Endothelial cell of umbilical vein (primary cell): ENCODE data around the gene DMRTC2.

Experiments
- EZH2 ChIP-seq: IDR thresholded peaks from 2 replicates; pipeline ENCODE4 v1.6.1; 2012; ENCODE audit warnings: borderline replicate concordance, low read depth, mild to moderate bottlenecking, moderate library complexity, low read length, inconsistent platforms; ENCODE audit not compliant: severe bottlenecking
- GATA2 ChIP-seq: IDR thresholded peaks from 2 replicates; pipeline ENCODE4 v1.7.0; 2011; ENCODE audit warnings: low read depth, mild to moderate bottlenecking, moderate library complexity, mixed read lengths, low read length; ENCODE audit not compliant: insufficient read length, insufficient read depth
- JUN ChIP-seq: IDR thresholded peaks from 2 replicates; pipeline ENCODE4 v1.6.1; 2011; ENCODE audit warnings: borderline replicate concordance, low read depth; ENCODE audit not compliant: insufficient read length, insufficient read depth
- POLR2A ChIP-seq: IDR thresholded peaks from 2 replicates; pipeline ENCODE4 v1.6.1; 2012; ENCODE audit warnings: low read depth, mild to moderate bottlenecking, control low read depth, low read length
- POLR2AphosphoS5 ChIP-seq: IDR thresholded peaks from 2 replicates; pipeline ENCODE4 v1.6.1; 2012; ENCODE audit warnings: low read depth, mild to moderate bottlenecking, control low read depth, low read length, moderate library complexity; ENCODE audit not compliant: insufficient read depth
- TF ChIP-seq, protein P1 (sequence below), 2 donors: IDR thresholded peaks; 1 replicate in 1 of 2; 2 replicates in 1 of 2; pipeline ENCODE4 v1.5.1; 2011; ENCODE audit warnings: low read length in 2 of 2, mild to moderate bottlenecking in 2 of 2, moderate library complexity in 2 of 2, control low read depth in 1 of 2, inconsistent platforms in 1 of 2, low read depth in 1 of 2; ENCODE audit not compliant: insufficient read depth in 1 of 2; ENCODE audit errors: extremely low read depth in 1 of 2

DNA sequence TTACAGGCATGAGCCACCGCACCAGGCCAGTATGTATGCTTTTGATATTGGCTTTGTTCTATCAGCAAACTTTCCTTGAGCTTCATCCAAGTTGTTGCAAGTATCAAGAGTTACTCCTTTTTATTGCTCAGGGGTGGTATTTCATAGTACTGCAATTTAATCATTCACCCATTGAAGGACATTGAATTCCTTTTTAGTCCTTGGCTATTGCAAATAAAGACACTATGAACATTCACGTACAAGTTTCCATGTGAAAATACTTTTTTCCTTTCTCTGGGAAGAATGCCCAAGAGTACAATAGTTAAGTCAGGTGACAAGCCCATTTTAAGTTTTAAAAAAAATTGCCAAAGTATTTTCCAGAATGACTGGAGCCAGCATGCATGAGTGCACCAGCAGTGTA, 28.1 kb upstream of the DMRTC2 start:
- TF ChIP-seq, protein P1, sequence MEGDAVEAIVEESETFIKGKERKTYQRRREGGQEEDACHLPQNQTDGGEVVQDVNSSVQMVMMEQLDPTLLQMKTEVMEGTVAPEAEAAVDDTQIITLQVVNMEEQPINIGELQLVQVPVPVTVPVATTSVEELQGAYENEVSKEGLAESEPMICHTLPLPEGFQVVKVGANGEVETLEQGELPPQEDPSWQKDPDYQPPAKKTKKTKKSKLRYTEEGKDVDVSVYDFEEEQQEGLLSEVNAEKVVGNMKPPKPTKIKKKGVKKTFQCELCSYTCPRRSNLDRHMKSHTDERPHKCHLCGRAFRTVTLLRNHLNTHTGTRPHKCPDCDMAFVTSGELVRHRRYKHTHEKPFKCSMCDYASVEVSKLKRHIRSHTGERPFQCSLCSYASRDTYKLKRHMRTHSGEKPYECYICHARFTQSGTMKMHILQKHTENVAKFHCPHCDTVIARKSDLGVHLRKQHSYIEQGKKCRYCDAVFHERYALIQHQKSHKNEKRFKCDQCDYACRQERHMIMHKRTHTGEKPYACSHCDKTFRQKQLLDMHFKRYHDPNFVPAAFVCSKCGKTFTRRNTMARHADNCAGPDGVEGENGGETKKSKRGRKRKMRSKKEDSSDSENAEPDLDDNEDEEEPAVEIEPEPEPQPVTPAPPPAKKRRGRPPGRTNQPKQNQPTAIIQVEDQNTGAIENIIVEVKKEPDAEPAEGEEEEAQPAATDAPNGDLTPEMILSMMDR (IDR thresholded peaks at IDR 0.05; ENCODE audit: extremely low read depth in 1 of 2, insufficient read depth in 1 of 2, low read depth in 1 of 2, low read length in 2 of 2), result no peak
- TF ChIP-seq POLR2A, result no peak
- TF ChIP-seq POLR2AphosphoS5, result no peak
- no peak for TF ChIP-seq EZH2
- no peak for TF ChIP-seq JUN
- no peak for TF ChIP-seq GATA2
